Measurements from ENCODE around the gene EDARADD.

EDARADD gene

DNA sequence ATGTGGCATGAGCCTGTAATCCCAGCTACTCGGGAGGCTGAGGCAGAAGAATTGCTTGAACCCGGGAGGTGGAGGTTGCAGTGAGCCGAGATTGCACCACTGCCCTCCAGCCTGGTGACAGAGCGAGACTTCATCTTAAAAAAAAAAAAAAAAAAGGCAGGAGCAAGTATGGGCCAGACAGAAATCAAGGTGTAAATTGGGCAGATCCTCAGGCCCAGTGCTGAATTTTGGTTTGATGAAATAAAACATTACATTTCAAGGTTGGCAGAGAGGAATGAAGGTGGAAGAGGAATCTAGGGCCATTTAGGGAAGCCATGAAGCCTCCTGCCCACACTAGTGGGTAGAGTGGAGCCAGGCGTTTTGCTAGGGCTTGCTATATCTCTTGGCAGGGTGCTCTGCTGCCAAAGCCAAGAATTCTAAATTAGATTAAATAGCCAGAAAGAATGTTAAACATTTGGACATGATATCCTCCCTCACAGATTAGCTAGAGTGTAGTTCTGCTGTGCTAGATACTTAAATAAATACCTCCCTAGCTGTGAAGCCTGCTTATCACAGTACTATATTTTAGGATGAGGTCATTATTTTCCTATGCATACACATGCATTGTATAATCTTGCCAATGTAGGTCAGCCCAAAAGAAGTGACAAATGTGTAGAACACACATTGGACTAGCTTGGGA is 113.1 kb downstream of the EDARADD start:
- no peaks in the 10 kb centered on the region for H3K9me3 Mint-ChIP-seq
- H3K4me1 Mint-ChIP-seq: peaks cover 11% of the 10 kb centered on the region
- H3K36me3 Mint-ChIP-seq: no peaks in the 10 kb centered on the region
- no peaks in the 10 kb centered on the region for H3K27me3 Mint-ChIP-seq
- no peak overlapping the region for H3K27ac Mint-ChIP-seq
- no peak overlapping the region for H3K4me3 Mint-ChIP-seq

DNA sequence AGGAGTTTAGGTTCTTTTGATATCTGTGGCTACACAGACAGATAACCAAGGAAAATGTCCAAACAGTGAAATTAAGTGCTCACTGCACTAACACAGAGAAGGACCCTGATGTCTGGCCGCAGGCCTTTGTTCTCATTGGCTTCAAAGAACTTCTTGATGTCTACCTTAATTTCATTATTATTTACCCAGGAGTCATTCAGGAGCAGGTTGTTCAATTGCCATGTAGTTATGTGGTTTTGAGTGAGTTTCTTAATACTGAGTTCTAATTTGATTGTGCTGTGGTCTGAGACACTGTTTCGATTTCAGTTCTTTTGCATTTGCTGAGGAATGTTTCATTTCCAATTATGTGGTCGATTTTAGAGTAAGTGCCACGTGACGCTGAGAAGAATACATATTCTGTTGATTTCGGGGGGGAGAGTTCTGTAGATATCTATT is 114.5 kb downstream of the EDARADD start:
- H3K4me1 Mint-ChIP-seq: no peaks in the 10 kb centered on the region
- no peaks in the 10 kb centered on the region for H3K27me3 Mint-ChIP-seq
- H3K36me3 Mint-ChIP-seq: no peaks in the 10 kb centered on the region
- H3K27ac Mint-ChIP-seq: no peak overlapping the region
- H3K4me3 Mint-ChIP-seq: no peak overlapping the region
- H3K9me3 Mint-ChIP-seq: no peaks in the 10 kb centered on the region

DNA sequence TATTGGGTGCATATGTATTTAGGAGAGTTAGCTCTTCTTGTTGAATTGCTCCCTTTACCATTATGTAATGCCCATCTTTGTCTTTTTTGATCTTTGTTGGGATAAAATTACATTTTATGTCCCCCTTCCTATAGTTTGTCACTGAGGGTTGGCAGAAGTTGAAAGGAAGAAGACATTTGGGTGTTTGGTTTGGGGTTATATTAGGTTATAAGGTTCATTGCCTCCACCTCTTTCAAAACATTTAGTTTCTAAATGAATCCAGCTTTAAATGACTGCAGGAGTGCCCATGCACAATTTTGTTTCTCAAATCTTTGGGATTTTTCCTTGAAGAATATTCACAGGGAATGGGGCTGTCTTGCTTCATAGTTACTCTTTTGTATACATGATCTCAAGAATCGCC is 115.1 kb downstream of the EDARADD start:
- no peaks in the 10 kb centered on the region for H3K4me1 Mint-ChIP-seq
- no peaks in the 10 kb centered on the region for H3K9me3 Mint-ChIP-seq
- no peaks in the 10 kb centered on the region for H3K27me3 Mint-ChIP-seq
- no peak overlapping the region for H3K4me3 Mint-ChIP-seq
- H3K27ac Mint-ChIP-seq: no peak overlapping the region
- H3K36me3 Mint-ChIP-seq: no peaks in the 10 kb centered on the region

DNA sequence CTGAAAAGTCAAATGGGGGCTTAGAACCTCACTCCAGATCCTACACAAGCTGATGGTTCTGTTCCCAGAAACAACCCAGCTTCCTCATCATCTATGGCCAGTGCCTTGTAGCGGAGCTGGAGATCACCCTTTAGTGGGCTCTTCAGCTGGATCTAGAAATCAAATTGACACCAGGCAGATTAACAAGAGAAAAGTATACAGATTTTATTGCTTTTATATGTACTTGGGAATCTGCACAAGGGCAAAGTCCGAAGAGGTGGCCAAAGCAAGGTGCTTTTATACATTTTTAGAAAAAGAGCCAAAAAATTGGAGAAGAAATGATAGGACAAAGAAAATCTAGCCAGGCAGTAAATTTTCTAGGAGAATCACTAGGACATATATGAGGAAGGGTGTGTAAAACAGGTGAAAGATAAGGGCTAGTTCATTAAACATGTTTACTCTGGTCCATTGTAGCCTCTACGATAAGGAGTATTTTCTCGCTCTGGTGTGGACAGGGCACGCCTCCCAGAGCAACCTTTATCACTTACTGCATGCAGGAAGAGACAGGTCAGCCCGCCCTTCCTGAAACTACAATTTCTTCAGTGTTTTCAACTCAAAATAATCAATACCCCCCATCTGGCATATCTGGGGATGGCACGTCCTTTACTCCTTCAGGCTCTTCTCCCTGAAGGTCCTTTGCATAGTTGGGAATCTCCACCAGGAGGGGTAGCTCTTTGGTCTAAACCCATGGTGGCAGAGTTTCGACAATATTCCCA is 115.7 kb downstream of the EDARADD start:
- H3K27me3 Mint-ChIP-seq: no peaks in the 10 kb centered on the region
- H3K9me3 Mint-ChIP-seq: no peaks in the 10 kb centered on the region
- no peak overlapping the region for H3K27ac Mint-ChIP-seq
- H3K36me3 Mint-ChIP-seq: no peaks in the 10 kb centered on the region
- no peaks in the 10 kb centered on the region for H3K4me1 Mint-ChIP-seq
- no peak overlapping the region for H3K4me3 Mint-ChIP-seq

DNA sequence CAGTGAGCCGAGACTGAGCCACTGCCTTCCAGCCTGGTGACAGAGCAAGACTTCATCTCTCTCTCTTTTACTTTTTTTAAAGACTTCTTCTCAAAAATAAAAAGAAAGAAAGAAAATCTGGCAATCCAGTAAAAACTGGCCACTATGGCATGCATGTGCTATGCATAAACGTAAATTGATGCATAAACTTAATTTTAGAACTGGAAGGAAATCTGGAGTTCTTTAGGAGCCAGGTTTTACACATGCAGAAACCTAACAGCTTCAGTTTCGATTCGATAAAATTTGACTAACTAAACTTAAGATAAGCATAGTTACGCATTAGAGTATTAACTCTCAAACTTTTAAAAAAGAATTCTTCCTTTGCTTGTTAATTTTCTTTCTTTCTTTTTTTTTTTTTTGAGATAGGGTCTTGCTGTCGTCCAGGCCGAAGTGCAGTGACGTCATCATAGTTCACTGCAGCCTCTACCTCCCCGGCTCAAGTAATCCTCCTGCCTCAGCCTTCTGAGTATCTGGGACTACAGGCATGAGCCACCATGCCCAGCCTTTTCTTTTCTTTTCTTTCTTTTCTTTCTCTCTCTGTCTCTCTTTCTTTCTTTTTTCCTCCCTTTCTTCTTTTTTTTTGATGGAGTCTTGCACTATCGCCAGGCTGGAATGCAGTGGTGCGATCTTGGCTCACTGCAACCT is 117.8 kb downstream of the EDARADD start:
- no peak overlapping the region for H3K27ac Mint-ChIP-seq
- no peaks in the 10 kb centered on the region for H3K36me3 Mint-ChIP-seq
- H3K27me3 Mint-ChIP-seq: no peaks in the 10 kb centered on the region
- H3K9me3 Mint-ChIP-seq: no peaks in the 10 kb centered on the region
- no peak overlapping the region for H3K4me3 Mint-ChIP-seq
- peaks cover 8% of the 10 kb centered on the region for H3K4me1 Mint-ChIP-seq

DNA sequence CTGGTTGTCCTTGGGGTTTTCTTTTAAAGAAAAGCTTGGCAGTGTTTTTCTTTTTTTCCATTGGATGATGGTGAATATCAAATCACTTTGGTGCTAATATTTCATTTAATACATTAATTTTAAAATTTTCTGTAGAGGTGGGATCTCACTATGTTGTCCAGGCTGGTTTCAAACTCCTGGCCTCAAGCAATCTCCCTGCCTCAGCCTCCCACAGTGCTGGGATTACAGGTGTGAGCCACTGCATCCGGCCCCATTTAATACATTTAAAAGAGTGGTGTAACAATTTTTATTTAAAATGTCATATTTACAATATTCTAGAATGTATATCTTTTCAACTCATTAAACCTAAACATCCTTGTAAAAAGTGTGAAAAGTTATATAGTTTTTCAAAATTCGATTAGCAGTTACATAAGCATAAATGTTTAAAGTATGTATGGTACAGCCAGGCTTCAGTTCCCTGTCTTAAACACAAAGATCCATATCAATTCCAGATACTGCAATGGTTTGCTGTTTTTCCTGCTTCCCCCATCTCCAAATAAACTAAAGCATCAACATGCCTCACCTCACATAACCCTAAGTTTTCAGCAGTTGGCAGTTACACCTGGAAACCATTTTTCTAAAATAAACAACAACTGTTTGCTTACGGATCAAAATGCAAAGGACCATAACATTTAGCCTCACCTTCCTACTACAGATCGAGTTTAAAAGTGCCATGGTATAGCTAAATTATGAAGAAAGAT is 120.8 kb downstream of the EDARADD start:
- Mint-ChIP-seq H3K36me3 (no peaks in the 10 kb centered on the region), H3K4me3 (no peak overlapping the region), H3K9me3 (no peaks in the 10 kb centered on the region), H3K27ac (no peak overlapping the region), H3K4me1 (peaks cover 13% of the 10 kb centered on the region), H3K27me3 (no peaks in the 10 kb centered on the region)

DNA sequence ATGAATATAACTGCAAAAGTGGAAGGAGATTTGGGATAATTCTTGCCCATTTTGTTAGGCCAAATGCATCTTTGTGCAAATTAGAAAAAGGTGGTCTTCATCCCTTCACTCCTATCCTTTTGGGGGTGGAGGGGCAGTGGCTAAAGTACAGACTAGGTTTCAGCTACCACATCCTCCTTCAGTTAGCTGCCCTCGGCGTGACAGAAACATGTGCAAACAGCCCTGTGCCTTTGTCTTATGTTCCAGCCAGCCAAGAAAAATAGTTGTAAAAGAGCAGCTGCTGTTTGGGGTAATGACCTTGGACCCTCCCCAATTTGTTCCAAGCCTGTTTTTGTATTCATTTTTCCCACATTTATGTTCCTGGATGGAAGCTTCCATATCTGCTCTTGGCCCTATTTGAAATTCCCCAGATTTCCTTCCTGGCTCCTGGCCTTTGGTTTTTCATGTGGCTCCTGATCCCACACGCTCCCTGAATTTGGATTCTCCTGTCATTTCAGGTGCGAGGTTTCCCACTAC is 121.4 kb downstream of the EDARADD start:
- Mint-ChIP-seq H3K9me3 (no peaks in the 10 kb centered on the region), H3K4me3 (no peak overlapping the region), H3K36me3 (no peaks in the 10 kb centered on the region), H3K27me3 (no peaks in the 10 kb centered on the region), H3K27ac (no peak overlapping the region), H3K4me1 (peaks cover 13% of the 10 kb centered on the region)

DNA sequence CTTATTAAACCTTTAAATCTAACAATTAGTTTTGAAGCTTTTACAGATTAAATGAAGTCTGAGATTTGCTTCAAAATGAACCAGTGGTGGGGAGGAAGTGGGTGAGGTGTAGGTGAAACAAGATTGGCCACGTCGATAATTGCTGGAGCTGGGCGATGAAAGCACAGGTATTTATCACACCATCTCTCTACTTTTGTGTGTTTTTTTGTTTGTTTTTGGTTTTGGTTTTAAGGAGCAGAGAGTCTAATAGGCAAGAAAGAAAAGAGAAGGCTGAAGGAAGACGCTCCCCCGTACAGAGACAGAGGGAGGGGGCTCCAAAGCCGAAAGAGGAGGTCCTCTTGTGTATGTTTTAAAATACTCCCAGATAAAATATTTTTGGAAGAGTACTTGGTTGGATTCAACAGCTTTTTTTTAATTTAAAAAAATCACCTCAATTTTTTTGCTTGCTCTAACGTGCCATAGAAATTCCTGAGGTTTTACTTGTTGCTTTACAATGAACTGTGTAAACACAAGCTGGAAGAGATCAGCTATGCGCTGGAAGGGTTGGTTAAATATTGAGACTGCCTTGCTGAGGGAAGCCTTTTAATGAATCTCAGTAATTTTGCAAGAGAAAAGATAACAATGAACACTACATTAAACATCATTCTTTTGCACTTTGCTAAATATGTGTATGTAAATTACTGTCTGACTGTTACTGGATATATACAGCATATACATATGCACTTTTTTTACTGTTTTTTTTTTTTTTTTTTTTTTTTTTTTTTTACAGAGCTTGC is 123.0 kb downstream of the EDARADD start:
- H3K27ac Mint-ChIP-seq: peak overlapping the region; percentile 82

DNA sequence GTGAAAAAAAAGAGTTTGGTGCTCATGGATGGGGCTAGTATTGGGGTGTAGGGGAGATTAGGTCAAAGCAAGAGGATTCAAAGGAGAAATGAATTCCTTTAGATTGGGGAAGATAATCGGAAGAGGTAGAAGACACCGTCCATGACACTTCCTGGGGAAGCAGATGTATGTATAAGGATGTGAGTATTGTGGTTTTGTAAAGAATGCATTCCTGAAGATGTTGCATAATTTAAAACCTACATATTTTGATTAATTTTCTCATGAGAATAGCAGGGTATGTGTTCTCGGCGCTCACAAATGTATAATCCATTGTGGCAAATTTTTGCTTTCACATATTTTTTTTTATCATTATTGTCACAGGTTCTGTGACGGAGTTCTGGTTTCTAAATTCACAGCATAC is 124.2 kb downstream of the EDARADD start:
- Mint-ChIP-seq H3K9me3 (no peaks in the 10 kb centered on the region), H3K27ac (no peak overlapping the region), H3K36me3 (no peaks in the 10 kb centered on the region), H3K4me1 (peaks cover 22% of the 10 kb centered on the region), H3K27me3 (no peaks in the 10 kb centered on the region), H3K4me3 (no peak overlapping the region)

More for the DNA sequence above, 123.0 kb downstream of the EDARADD start:
- Mint-ChIP-seq H3K4me1 (peaks cover 13% of the 10 kb centered on the region), H3K27me3 (no peaks in the 10 kb centered on the region), H3K36me3 (no peaks in the 10 kb centered on the region), H3K9me3 (no peaks in the 10 kb centered on the region), H3K4me3 (peak overlapping the region; percentile 78)

DNA sequence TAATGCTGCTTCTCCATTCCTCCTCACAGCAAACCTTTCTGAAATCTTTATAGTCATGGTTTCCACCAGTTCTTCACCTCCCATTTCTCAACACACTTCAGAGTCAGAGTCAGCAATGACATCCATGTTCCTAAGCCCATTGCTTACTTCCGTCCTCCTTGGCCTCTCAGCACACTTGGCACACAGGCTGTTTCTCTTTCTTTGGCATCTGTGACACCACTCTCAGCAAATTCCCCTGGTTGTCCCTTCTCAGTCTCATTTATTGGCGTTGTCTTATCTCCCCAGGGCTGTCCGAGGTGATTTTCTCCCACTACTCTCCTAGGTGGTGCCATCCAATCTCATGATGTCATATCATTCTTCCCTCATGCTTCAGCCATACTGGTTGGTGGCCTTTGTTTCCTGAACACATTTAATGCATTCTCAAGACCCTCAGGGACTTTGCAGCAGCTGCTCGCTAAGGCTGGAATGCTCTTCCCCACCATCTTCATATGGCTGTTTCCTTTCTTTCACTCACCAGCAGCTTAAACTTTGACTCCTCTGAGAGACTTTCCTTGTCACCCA is 126.4 kb downstream of the EDARADD start:
- H3K9me3 Mint-ChIP-seq: no peaks in the 10 kb centered on the region
- no peaks in the 10 kb centered on the region for H3K27me3 Mint-ChIP-seq
- no peak overlapping the region for H3K27ac Mint-ChIP-seq
- H3K36me3 Mint-ChIP-seq: no peaks in the 10 kb centered on the region
- no peak overlapping the region for H3K4me3 Mint-ChIP-seq
- peaks cover 32% of the 10 kb centered on the region for H3K4me1 Mint-ChIP-seq

DNA sequence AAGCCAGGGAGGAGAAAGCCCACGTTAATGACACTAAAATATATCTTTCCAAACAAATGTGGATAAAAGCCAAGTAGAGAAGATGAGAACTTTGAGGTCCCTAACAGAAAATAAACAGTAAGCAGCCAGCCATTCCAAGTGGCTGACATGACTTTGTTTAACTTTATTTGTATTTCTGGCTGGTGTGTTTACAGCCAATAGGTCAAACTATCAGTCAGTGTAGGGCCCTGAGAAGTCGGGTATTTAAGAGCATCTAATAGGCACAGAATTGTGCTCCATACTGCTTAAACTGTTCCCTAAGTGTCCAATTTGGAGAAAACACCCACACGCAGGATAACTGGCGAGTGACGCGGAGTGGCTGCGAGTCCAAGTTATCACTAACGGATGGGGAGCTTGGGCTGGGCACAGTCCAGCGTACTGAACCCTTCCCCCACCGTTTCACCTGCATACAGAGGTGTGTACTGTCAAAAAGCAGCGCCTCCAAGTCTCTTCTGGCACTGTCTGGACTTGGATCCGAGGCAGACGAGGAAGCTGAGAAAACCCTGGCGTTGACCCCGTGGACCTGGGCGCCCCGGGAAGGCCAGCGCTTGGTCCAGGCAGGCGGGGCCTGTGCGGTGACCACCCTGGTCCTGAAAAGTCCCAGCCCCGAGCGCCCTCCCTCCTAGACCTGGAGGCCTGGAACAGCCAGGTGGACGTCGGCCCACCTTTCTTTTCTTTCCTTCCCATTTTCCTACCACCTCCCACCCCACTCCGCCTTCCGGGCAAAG is 129.0 kb downstream of the EDARADD start:
- no peaks in the 10 kb centered on the region for H3K27me3 Mint-ChIP-seq
- peak overlapping the region; percentile 94 for H3K4me3 Mint-ChIP-seq
- peaks cover 8% of the 10 kb centered on the region for H3K36me3 Mint-ChIP-seq
- peaks cover 31% of the 10 kb centered on the region for H3K4me1 Mint-ChIP-seq
- H3K27ac Mint-ChIP-seq: peak overlapping the region; percentile 100
- H3K9me3 Mint-ChIP-seq: no peaks in the 10 kb centered on the region

DNA sequence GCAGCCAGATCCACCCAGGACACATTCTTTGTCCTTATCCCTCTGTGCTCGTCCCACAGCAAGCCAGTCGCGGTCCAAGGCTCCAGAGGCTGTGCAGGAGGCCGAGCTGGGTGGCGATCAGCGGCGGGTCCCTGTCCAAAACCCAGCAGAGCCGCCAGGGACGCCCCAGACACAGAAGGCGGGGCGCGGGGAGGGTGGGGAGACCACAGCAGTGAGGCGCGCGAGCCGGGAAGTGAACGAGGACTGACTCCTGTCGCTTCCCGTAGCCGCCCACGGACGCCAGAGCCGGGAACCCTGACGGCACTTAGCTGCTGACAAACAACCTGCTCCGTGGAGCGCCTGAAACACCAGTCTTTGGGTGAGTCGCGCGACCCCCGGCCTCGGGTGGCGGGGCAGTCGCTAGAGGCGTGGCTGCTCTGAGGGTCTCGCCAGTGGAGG is 129.6 kb downstream of the EDARADD start, which contains the start of gene LGALS8:
TSS of gene LGALS8 (plus strand) at position 279 of the 438 bp plus-strand sequence. CDS start 2,089 bp downstream, outside the sequence.
- no peaks in the 10 kb centered on the region for H3K27me3 Mint-ChIP-seq
- H3K4me3 Mint-ChIP-seq: peak within 1 kb of the TSS; percentile 94
- H3K9me3 Mint-ChIP-seq: no peaks in the 10 kb centered on the region
- peaks cover 31% of the 10 kb centered on the region for H3K4me1 Mint-ChIP-seq
- peak within 1 kb of the TSS; percentile 100 for H3K27ac Mint-ChIP-seq
- H3K36me3 Mint-ChIP-seq: peaks cover 8% of the 10 kb centered on the region

DNA sequence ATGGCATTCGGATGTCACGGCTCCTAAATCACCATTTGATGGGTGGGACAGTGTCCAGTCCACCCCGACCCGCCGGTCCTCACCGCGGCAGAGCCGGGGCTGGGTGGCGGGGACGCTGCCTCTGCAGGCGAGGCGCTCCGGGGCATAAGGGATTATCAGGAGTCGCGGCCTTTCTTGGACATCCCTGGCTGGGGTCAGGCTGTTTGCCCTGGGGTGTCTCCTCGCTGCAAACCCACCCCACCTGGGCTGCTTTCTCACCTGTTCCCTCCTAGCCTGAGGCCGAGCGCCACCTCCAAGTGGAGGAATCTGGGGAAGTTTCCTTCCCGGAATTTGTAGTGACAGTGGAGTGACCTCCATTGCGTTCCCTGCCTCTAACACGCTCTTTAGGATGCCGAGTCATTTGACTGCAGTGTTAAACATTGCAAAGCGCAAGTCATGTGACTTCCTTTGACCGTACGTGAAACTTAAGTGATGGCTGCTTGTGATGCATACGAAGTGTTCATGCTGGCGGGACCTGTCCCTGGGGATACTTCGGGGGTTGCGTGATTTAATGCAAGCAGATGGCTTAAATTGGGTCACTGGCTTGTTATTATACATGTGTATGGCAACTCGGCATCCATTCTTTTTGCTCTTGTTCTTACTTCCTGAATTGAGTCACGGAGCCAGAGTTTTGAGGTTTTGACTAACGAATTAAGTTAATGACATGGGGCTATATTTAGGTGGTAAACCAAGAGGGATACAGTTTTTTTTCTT is 130.2 kb downstream of the EDARADD start:
- Mint-ChIP-seq H3K36me3 (peaks cover 11% of the 10 kb centered on the region), H3K27ac (peak overlapping the region; percentile 100), H3K9me3 (no peaks in the 10 kb centered on the region)

More for the DNA sequence above, 130.2 kb downstream of the EDARADD start:
- Mint-ChIP-seq H3K4me3 (peak overlapping the region; percentile 94), H3K4me1 (peaks cover 35% of the 10 kb centered on the region), H3K27me3 (no peaks in the 10 kb centered on the region)

All from activated naive CD4-positive, alpha-beta T cell treated with anti-CD3 and anti-CD28 coated beads, Interleukin-2, amount 50 U/mL, for 24 hours (primary cell).